K562 (cell line): ENCODE results near the gene ADARB2. TPM values are rescaled to one million over a fixed set of nuclear protein-coding genes. Genes with fewer than 3 reads are reported as not detected.
A peak's percentile ranks its signal among the peaks of the same experiment; 100 is the strongest.

Experiments used
- ARID1B ChIP-seq: fragments of 450-650 bp; IDR thresholded peaks from 2 replicates; pipeline ENCODE4 v1.6.1; 2016; ENCODE audit warnings: antibody characterized with exemption, mild to moderate bottlenecking, inconsistent platforms
- ATF1 ChIP-seq, 2 experiments: fragments of 450-650 bp in 1 of 2; IDR thresholded peaks; 2 replicates each; pipeline ENCODE4 v1.6.1; 2016; ENCODE audit warnings: missing compliant biosample characterization in 1 of 2, missing genetic modification characterization in 1 of 2
- CBFA2T3 ChIP-seq: fragments of 450-650 bp; IDR thresholded peaks from 2 replicates; pipeline ENCODE4 v1.6.1; 2017
- DPF2 ChIP-seq: fragments of 450-650 bp; IDR thresholded peaks from 2 replicates; pipeline ENCODE4 v1.6.1; 2016
- EP300 ChIP-seq: IDR thresholded peaks from 2 replicates; pipeline ENCODE4 v1.6.1; 2012; ENCODE audit warnings: low read length, improper control_type of control experiment
- FOXK2 ChIP-seq, 2 experiments: fragments of 450-650 bp; IDR thresholded peaks in 1 of 2; conservative IDR thresholded peaks in 1 of 2; 2 replicates each; pipeline ENCODE4 v1.6.1; 2016; ENCODE audit warnings: low read depth in 2 of 2, mild to moderate bottlenecking in 1 of 2
- KLF16 ChIP-seq: IDR thresholded peaks from 2 replicates; pipeline ENCODE4 v1.6.1; 2016; ENCODE audit warnings: antibody characterized with exemption
- MEIS2 ChIP-seq: fragments of 450-650 bp; IDR thresholded peaks from 2 replicates; pipeline ENCODE4 v1.6.1; 2014; ENCODE audit warnings: mild to moderate bottlenecking; ENCODE audit not compliant: partially characterized antibody
- MTA2 ChIP-seq: fragments of 450-650 bp; IDR thresholded peaks from 2 replicates; pipeline ENCODE4 v1.6.1; 2016; ENCODE audit warnings: low read depth
- OTX1 ChIP-seq: fragments of 450-650 bp; formaldehyde crosslinking; IDR thresholded peaks from 2 replicates; pipeline ENCODE4 v1.4.0; 2022; ENCODE audit warnings: mild to moderate bottlenecking
- PBX2 ChIP-seq, 2 experiments: IDR thresholded peaks in 1 of 2; conservative IDR thresholded peaks in 1 of 2; 2 replicates each; pipeline ENCODE4 v1.6.1; 2016; ENCODE audit warnings: low read depth in 2 of 2, mild to moderate bottlenecking in 1 of 2, missing compliant biosample characterization in 1 of 2, missing genetic modification characterization in 1 of 2, moderate library complexity in 1 of 2
- POLR2G ChIP-seq: fragments of 200-400 bp; formaldehyde crosslinking; IDR thresholded peaks from 2 replicates; pipeline ENCODE4 v1.6.1; 2017; ENCODE audit warnings: low read depth, mild to moderate bottlenecking, antibody characterized with exemption, low read length, moderate library complexity
- SMARCA4 ChIP-seq: fragments of 450-650 bp; IDR thresholded peaks from 2 replicates; pipeline ENCODE4 v1.6.1; 2016
- SOX6 ChIP-seq: fragments of 450-650 bp; IDR thresholded peaks from 2 replicates; pipeline ENCODE4 v1.6.1; 2014; ENCODE audit warnings: mild to moderate bottlenecking
- STAT5A ChIP-seq: IDR thresholded peaks from 2 replicates; pipeline ENCODE4 v1.6.1; 2012; ENCODE audit warnings: low read length, inconsistent platforms, borderline replicate concordance
- TAL1 ChIP-seq: fragments of 450-650 bp; IDR thresholded peaks from 2 replicates; pipeline ENCODE4 v1.6.1; 2016; ENCODE audit warnings: mild to moderate bottlenecking
- TCF3 ChIP-seq: sonication (generic); formaldehyde crosslinking; IDR thresholded peaks from 2 replicates; pipeline ENCODE4 v1.4.0; 2020; ENCODE audit warnings: mild to moderate bottlenecking, missing genetic modification reagents
- TEAD4 ChIP-seq, 2 experiments: sonication (generic) in 1 of 2; formaldehyde crosslinking in 1 of 2; IDR thresholded peaks; 2 replicates each; pipeline versions ENCODE4 v1.6.1 to v1.8.0; 2012 to 2022; ENCODE audit warnings: borderline replicate concordance in 1 of 2, inconsistent platforms in 1 of 2, low read length in 1 of 2, mild to moderate bottlenecking in 1 of 2, missing genetic modification reagents in 1 of 2
- THRAP3 ChIP-seq: fragments of 450-650 bp; IDR thresholded peaks from 2 replicates; pipeline ENCODE4 v1.6.1; 2016; ENCODE audit warnings: mild to moderate bottlenecking, inconsistent platforms, borderline replicate concordance
- ZNF253 ChIP-seq: fragments of 250-450 bp; sonication (Bioruptor Pico); conservative IDR thresholded peaks from 2 replicates; pipeline ENCODE4 v1.6.1; 2021; ENCODE audit warnings: mild to moderate bottlenecking
- ZNF76 ChIP-seq: fragments of 250-450 bp; sonication (Bioruptor Pico); IDR thresholded peaks from 2 replicates; pipeline ENCODE4 v1.4.0; 2020; ENCODE audit warnings: mild to moderate bottlenecking, moderate library complexity, borderline replicate concordance
- polyA plus RNA-seq, 8 experiments: library from polyadenylated mRNA; depleted of rRNA in 4 of 8; stranded (reverse) in 5 of 8; unstranded in 3 of 8; fragments of >200 nt; fragmentation: Nextera tagmentation in 2 of 8; fragmentation: Illumina TruSeq in 1 of 8; extraction: Ambion mirVana in 2 of 8; extraction: Trizol in 1 of 8; gene quantifications; 2 replicates each; pipeline versions ENCODE4 v1.2.1 to v1.2.3, GENCODE V29; 2011 to 2014; ENCODE audit warnings: inconsistent platforms in 1 of 8, missing spikeins in 1 of 8
- total RNA-seq, 7 experiments: library from RNA; depleted of rRNA in 6 of 7; stranded (reverse); fragments of >200 nt in 6 of 7; fragmentation: Illumina TruSeq in 2 of 7; extraction: Trizol in 2 of 7; gene quantifications; 2 replicates each; pipeline versions ENCODE4 v1.2.1 to v1.2.3, GENCODE V29; 2011 to 2021; ENCODE audit warnings: low replicate concordance in 1 of 7
- TF ChIP-seq, protein P1 (sequence below): fragments of 450-650 bp; IDR thresholded peaks from 2 replicates; pipeline ENCODE4 v1.6.1; 2016

Gene ADARB2
- total and polyA plus RNA-seq, 9 of the 15 experiments (the other 6 are each of a cell fraction or from before 2014, with no cell fraction given), result not detected

GRCh38 chr10:1612908-1613307, 124.4 kb downstream of the ADARB2 start (continued):
- TF ChIP-seq STAT5A (0 out of 2 replicates have a peak, but pooled peaks have one; percentile 30), SMARCA4 (peak; percentile 36; the same call in 1 of the 2 replicates), EP300 (peak; percentile 23; the same call in 1 of the 2 replicates), ATF1 (CRISPR knock-in tag; IDR thresholded peaks at IDR 0.05) (no peak), ATF1 (tag; IDR thresholded peaks at IDR 0.05) (no peak), ZNF76 (CRISPR knock-in tag) (no peak), TAL1 (peak; percentile 55; the same call in 1 of the 2 replicates), CBFA2T3 (peak; percentile 53), MEIS2 (peak; percentile 82), DPF2 (peak; percentile 55; the same call in 1 of the 2 replicates), TCF3 (CRISPR knock-in tag) (peak; percentile 38; the same call in 1 of the 2 replicates), MTA2 (peak; percentile 24; the same call in 1 of the 2 replicates), SOX6 (peak; percentile 12; the same call in 1 of the 2 replicates), FOXK2 (conservative IDR thresholded peaks at IDR 0.05 in 1 of 2, IDR thresholded peaks at IDR 0.05 in 1 of 2; ENCODE audit: low read depth in 2 of 2) (0 out of 4 replicates have a peak, but pooled peaks of 1 of the 2 experiments have one; percentile 22), ARID1B (peak; percentile 75), POLR2G (no peak), ZNF253 (CRISPR knock-in tag) (no peak), KLF16 (no peak), TEAD4 (IDR thresholded peaks at IDR 0.05; ENCODE audit: low read length) (peak; percentile 39), TEAD4 (CRISPR knock-in tag; IDR thresholded peaks at IDR 0.05; ENCODE audit: borderline replicate concordance) (no peak), THRAP3 (no peak), PBX2 (CRISPR knock-in tag; IDR thresholded peaks at IDR 0.05; ENCODE audit: low read depth) (no peak), PBX2 (tag; conservative IDR thresholded peaks at IDR 0.05; ENCODE audit: low read depth) (peak; percentile 61), OTX1 (no peak)
- TF ChIP-seq, protein P1, sequence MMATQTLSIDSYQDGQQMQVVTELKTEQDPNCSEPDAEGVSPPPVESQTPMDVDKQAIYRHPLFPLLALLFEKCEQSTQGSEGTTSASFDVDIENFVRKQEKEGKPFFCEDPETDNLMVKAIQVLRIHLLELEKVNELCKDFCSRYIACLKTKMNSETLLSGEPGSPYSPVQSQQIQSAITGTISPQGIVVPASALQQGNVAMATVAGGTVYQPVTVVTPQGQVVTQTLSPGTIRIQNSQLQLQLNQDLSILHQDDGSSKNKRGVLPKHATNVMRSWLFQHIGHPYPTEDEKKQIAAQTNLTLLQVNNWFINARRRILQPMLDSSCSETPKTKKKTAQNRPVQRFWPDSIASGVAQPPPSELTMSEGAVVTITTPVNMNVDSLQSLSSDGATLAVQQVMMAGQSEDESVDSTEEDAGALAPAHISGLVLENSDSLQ, result peak; percentile 95
